Activated CD4-positive, alpha-beta memory T cell treated with anti-CD3 and anti-CD28 coated beads, Interleukin-2, amount 10 ng/mL, durations not matched to agents 7 days and 5 days (primary cell): ENCODE measurements around the gene CLEC19A. TPM values are rescaled to one million over a fixed set of nuclear protein-coding genes. Genes with fewer than 3 reads are reported as not detected.

Experiments used
- CTCF ChIA-PET: fragments of 350-600 bp; sonication (Branson Sonifier 250); formaldehyde crosslinking; loops from one replicate; lab custom pipeline; 2021; ENCODE audit warnings: antibody characterized with exemption, inconsistent platforms; lab: Charles Lee
- POLR2A ChIA-PET: fragments of 350-600 bp; sonication (Branson Sonifier 250); formaldehyde crosslinking; loops from one replicate; lab custom pipeline; 2021; ENCODE audit warnings: antibody characterized with exemption; lab: Charles Lee
- DNase-seq: peaks from one replicate; pipeline ENCODE4 v3.0.0-alpha.2; 2020
- H3K27ac Mint-ChIP-seq: one replicate; pipeline ENCODE4 v1.8.0; 2021; ENCODE audit warnings: mild to moderate bottlenecking, mixed read lengths
- H3K27me3 Mint-ChIP-seq: one replicate; pipeline ENCODE4 v1.8.0; 2021; ENCODE audit warnings: mixed read lengths
- H3K36me3 Mint-ChIP-seq: one replicate; pipeline ENCODE4 v1.8.0; 2021; ENCODE audit warnings: low read depth, mixed read lengths
- H3K4me1 Mint-ChIP-seq: one replicate; pipeline ENCODE4 v1.8.0; 2021; ENCODE audit warnings: mixed read lengths
- H3K4me3 Mint-ChIP-seq: one replicate; pipeline ENCODE4 v1.8.0; 2021; ENCODE audit warnings: mild to moderate bottlenecking, mixed read lengths
- H3K9me3 Mint-ChIP-seq: one replicate; pipeline ENCODE4 v1.8.0; 2021; ENCODE audit warnings: mixed read lengths
- total RNA-seq, 2 experiments: library from RNA; stranded (reverse); gene quantifications; one replicate each; pipeline ENCODE4 v1.2.3, GENCODE V29; 2021

CLEC19A gene
- total RNA-seq, 2 experiments from 2014 or later: not detected

- POLR2A ChIA-PET: no interaction called here
- DNase-seq: no peak
- Mint-ChIP-seq H3K27me3 (peaks cover 7% of the 10 kb centered on the region), H3K36me3 (no peaks in the 10 kb centered on the region), H3K4me3 (no peak overlapping the region), H3K9me3 (no peaks in the 10 kb centered on the region), H3K4me1 (no peaks in the 10 kb centered on the region), H3K27ac (no peak overlapping the region)
- CTCF ChIA-PET: no interaction called here
Observed at GRCh38 chr16:19348578-19349315, 63.2 kb downstream of the CLEC19A start.

- H3K9me3 Mint-ChIP-seq: no peaks in the 10 kb centered on the region
- DNase-seq: no peak
- POLR2A ChIA-PET: no interaction called here
- no peaks in the 10 kb centered on the region for H3K4me1 Mint-ChIP-seq
- CTCF ChIA-PET: no interaction called here
- no peaks in the 10 kb centered on the region for H3K36me3 Mint-ChIP-seq
- H3K27me3 Mint-ChIP-seq: no peaks in the 10 kb centered on the region
- no peak overlapping the region for H3K4me3 Mint-ChIP-seq
- no peak overlapping the region for H3K27ac Mint-ChIP-seq
Observed at GRCh38 chr16:19354371-19354770, 68.8 kb downstream of the CLEC19A start.

- H3K27me3 Mint-ChIP-seq: no peaks in the 10 kb centered on the region
- no peak for DNase-seq
- H3K4me1 Mint-ChIP-seq: no peaks in the 10 kb centered on the region
- no peaks in the 10 kb centered on the region for H3K36me3 Mint-ChIP-seq
- POLR2A ChIA-PET: no interaction called here
- CTCF ChIA-PET: no interaction called here
- no peak overlapping the region for H3K27ac Mint-ChIP-seq
- no peak overlapping the region for H3K4me3 Mint-ChIP-seq
- H3K9me3 Mint-ChIP-seq: no peaks in the 10 kb centered on the region
Observed at GRCh38 chr16:19356024-19356952, 70.8 kb downstream of the CLEC19A start.

- Mint-ChIP-seq H3K27ac (no peak overlapping the region), H3K4me3 (no peak overlapping the region), H3K4me1 (no peaks in the 10 kb centered on the region), H3K36me3 (no peaks in the 10 kb centered on the region), H3K27me3 (no peaks in the 10 kb centered on the region), H3K9me3 (no peaks in the 10 kb centered on the region)
- DNase-seq: no peak
- CTCF ChIA-PET: no interaction called here
- POLR2A ChIA-PET: no interaction called here
Observed at GRCh38 chr16:19359556-19359955, 74.0 kb downstream of the CLEC19A start.

Other genes starting within 250 kb of the CLEC19A start
- 10 to 100 TPM; 13.2 to 14.6 TPM for gene COQ7, start 218.1 kb upstream of the CLEC19A start, total RNA-seq
- gene ITPRIPL2, start 171.8 kb upstream of the CLEC19A start, total RNA-seq: 10 to 100 TPM; 11.1 to 11.2 TPM
- gene SYT17, start 117.5 kb upstream of the CLEC19A start, total RNA-seq: not detected
- gene TMC5, start 132.2 kb downstream of the CLEC19A start, total RNA-seq: under 1 TPM; 0.53 to 0.98 TPM
- gene GDE1, start 236.4 kb downstream of the CLEC19A start, total RNA-seq: 10 to 100 TPM; 54.6 to 55.4 TPM
- 10 to 100 TPM; 44.7 to 50.9 TPM for gene CCP110, start 238.2 kb downstream of the CLEC19A start, total RNA-seq